HEK293 (cell line): ENCODE measurements around the gene METTL25B.

Experiments used
- CTCF ChIP-seq: fragments of 450-650 bp; formaldehyde crosslinking; IDR thresholded peaks from 2 replicates; pipeline ENCODE4 v1.5.1; 2016; ENCODE audit warnings: missing biosample characterization, missing genetic modification characterization
- FEZF1 ChIP-seq: fragments of 450-650 bp; formaldehyde crosslinking; IDR thresholded peaks from 2 replicates; pipeline ENCODE4 v1.5.1; 2016; ENCODE audit warnings: missing biosample characterization, missing genetic modification characterization
- GLIS1 ChIP-seq: fragments of 450-650 bp; formaldehyde crosslinking; IDR thresholded peaks from 2 replicates; pipeline ENCODE4 v1.5.1; 2016; ENCODE audit warnings: missing biosample characterization, missing genetic modification characterization
- KLF8 ChIP-seq: fragments of 450-650 bp; formaldehyde crosslinking; IDR thresholded peaks from 2 replicates; pipeline ENCODE4 v1.5.1; 2016; ENCODE audit warnings: missing biosample characterization, missing genetic modification characterization
- KLF9 ChIP-seq: fragments of 450-650 bp; formaldehyde crosslinking; IDR thresholded peaks from 2 replicates; pipeline ENCODE4 v1.5.1; 2016; ENCODE audit warnings: missing biosample characterization, missing genetic modification characterization, low read depth
- MEIS1 ChIP-seq: sonication (generic); formaldehyde crosslinking; IDR thresholded peaks from 2 replicates; pipeline ENCODE4 v1.8.1; 2022; ENCODE audit warnings: missing genetic modification reagents, mild to moderate bottlenecking, borderline replicate concordance
- PRDM1 ChIP-seq: fragments of 450-650 bp; formaldehyde crosslinking; IDR thresholded peaks from 2 replicates; pipeline ENCODE4; 2016; ENCODE audit warnings: missing biosample characterization, missing genetic modification characterization
- PRDM10 ChIP-seq: fragments of 450-650 bp; formaldehyde crosslinking; IDR thresholded peaks from 2 replicates; pipeline ENCODE4 v1.5.1; 2016; ENCODE audit warnings: missing biosample characterization, missing genetic modification characterization
- SCRT1 ChIP-seq: fragments of 450-650 bp; formaldehyde crosslinking; IDR thresholded peaks from 2 replicates; pipeline ENCODE4 v1.5.1; 2016; ENCODE audit warnings: missing biosample characterization, missing genetic modification characterization, borderline replicate concordance
- SP7 ChIP-seq: fragments of 450-650 bp; formaldehyde crosslinking; IDR thresholded peaks from 2 replicates; pipeline ENCODE4 v1.5.1; 2016; ENCODE audit warnings: missing biosample characterization, missing genetic modification characterization
- ZBTB11 ChIP-seq: fragments of 450-650 bp; formaldehyde crosslinking; conservative IDR thresholded peaks from 2 replicates; pipeline ENCODE4 v1.5.1; 2016; ENCODE audit warnings: low read depth, missing biosample characterization, missing genetic modification characterization
- ZBTB17 ChIP-seq: fragments of 450-650 bp; formaldehyde crosslinking; IDR thresholded peaks from 2 replicates; pipeline ENCODE4 v1.5.1; 2016; ENCODE audit warnings: missing biosample characterization, missing genetic modification characterization
- ZBTB20 ChIP-seq: fragments of 450-650 bp; formaldehyde crosslinking; IDR thresholded peaks from 2 replicates; pipeline ENCODE4 v1.5.1; 2016; ENCODE audit warnings: missing biosample characterization, missing genetic modification characterization
- ZNF2 ChIP-seq: fragments of 450-650 bp; formaldehyde crosslinking; IDR thresholded peaks from 2 replicates; pipeline ENCODE4 v1.5.1; 2016; ENCODE audit warnings: missing biosample characterization, missing genetic modification characterization
- ZNF202 ChIP-seq: fragments of 450-650 bp; formaldehyde crosslinking; IDR thresholded peaks from 2 replicates; pipeline ENCODE4 v1.5.1; 2016; ENCODE audit warnings: missing biosample characterization, missing genetic modification characterization, borderline replicate concordance
- ZNF221 ChIP-seq: fragments of 450-650 bp; formaldehyde crosslinking; IDR thresholded peaks from 2 replicates; pipeline ENCODE4 v1.5.1; 2017; ENCODE audit warnings: missing biosample characterization, missing genetic modification characterization, borderline replicate concordance
- ZNF248 ChIP-seq: fragments of 450-650 bp; formaldehyde crosslinking; IDR thresholded peaks from 2 replicates; pipeline ENCODE4 v1.5.1; 2017; ENCODE audit warnings: missing biosample characterization, missing genetic modification characterization
- ZNF366 ChIP-seq: fragments of 450-650 bp; formaldehyde crosslinking; conservative IDR thresholded peaks from 2 replicates; pipeline ENCODE4 v1.5.1; 2016; ENCODE audit warnings: missing biosample characterization, missing genetic modification characterization
- ZNF514 ChIP-seq: fragments of 450-650 bp; formaldehyde crosslinking; IDR thresholded peaks from 2 replicates; pipeline ENCODE4 v1.5.1; 2016; ENCODE audit warnings: missing biosample characterization, missing genetic modification characterization
- ZNF530 ChIP-seq: fragments of 450-650 bp; formaldehyde crosslinking; IDR thresholded peaks from 2 replicates; pipeline ENCODE4 v1.5.1; 2016; ENCODE audit warnings: low read depth, missing biosample characterization, missing genetic modification characterization
- ZNF548 ChIP-seq: fragments of 450-650 bp; formaldehyde crosslinking; IDR thresholded peaks from 2 replicates; pipeline ENCODE4 v1.5.1; 2016; ENCODE audit warnings: missing biosample characterization, missing genetic modification characterization
- ZNF561 ChIP-seq: fragments of 450-650 bp; IDR thresholded peaks from 2 replicates; pipeline ENCODE4 v1.5.1; 2018; ENCODE audit warnings: missing biosample characterization, missing genetic modification characterization, borderline replicate concordance
- ZNF623 ChIP-seq: fragments of 450-650 bp; formaldehyde crosslinking; IDR thresholded peaks from 2 replicates; pipeline ENCODE4 v1.5.1; 2016; ENCODE audit warnings: missing biosample characterization, missing genetic modification characterization
- ZNF624 ChIP-seq: fragments of 450-650 bp; formaldehyde crosslinking; IDR thresholded peaks from 2 replicates; pipeline ENCODE4 v1.5.1; 2017; ENCODE audit warnings: missing biosample characterization, missing genetic modification characterization
- ZNF639 ChIP-seq: fragments of 450-650 bp; formaldehyde crosslinking; IDR thresholded peaks from 2 replicates; pipeline ENCODE4 v1.5.1; 2016; ENCODE audit warnings: missing biosample characterization, missing genetic modification characterization
- ZNF658 ChIP-seq: fragments of 450-650 bp; formaldehyde crosslinking; IDR thresholded peaks from 2 replicates; pipeline ENCODE4; 2016; ENCODE audit warnings: missing biosample characterization, missing genetic modification characterization
- ZNF692 ChIP-seq: fragments of 450-650 bp; formaldehyde crosslinking; IDR thresholded peaks from 2 replicates; pipeline ENCODE4 v1.5.1; 2016; ENCODE audit warnings: missing biosample characterization, missing genetic modification characterization
- ZNF701 ChIP-seq: fragments of 450-650 bp; formaldehyde crosslinking; IDR thresholded peaks from 2 replicates; pipeline ENCODE4 v1.5.1; 2016; ENCODE audit warnings: missing biosample characterization, missing genetic modification characterization
- ZSCAN16 ChIP-seq: fragments of 450-650 bp; formaldehyde crosslinking; IDR thresholded peaks from 2 replicates; pipeline ENCODE4 v1.5.1; 2016; ENCODE audit warnings: missing biosample characterization, missing genetic modification characterization

METTL25B gene

GRCh38 chr1:156726549-156727226 lies 1.6 kb upstream of the METTL25B start (continued):
- TF ChIP-seq ZNF701 (tag by site-specific recombination) (no peak), ZBTB20 (tag by site-specific recombination) (peak; percentile 18; the same call in 1 of the 2 replicates), GLIS1 (tag by site-specific recombination) (peak; percentile 17; the same call in 1 of the 2 replicates), SCRT1 (tag by site-specific recombination) (no peak), MEIS1 (CRISPR knock-in tag) (no peak), SP7 (peak; percentile 64), ZNF248 (tag by site-specific recombination) (no peak), CTCF (tag by site-specific recombination) (peak; percentile 89), ZNF658 (tag by site-specific recombination) (no peak), ZNF2 (tag by site-specific recombination) (peak; percentile 89), FEZF1 (tag by site-specific recombination) (no peak), ZNF548 (tag by site-specific recombination) (no peak), ZNF514 (tag by site-specific recombination) (no peak), KLF8 (tag by site-specific recombination) (peak; percentile 74), ZNF202 (tag by site-specific recombination) (no peak), ZSCAN16 (no peak), ZNF639 (tag by site-specific recombination) (0 out of 2 replicates have a peak, but pooled peaks have one; percentile 58), ZNF366 (tag by site-specific recombination) (peak; percentile 98), ZNF221 (tag by site-specific recombination) (no peak), ZBTB17 (tag by site-specific recombination) (peak; percentile 94), PRDM10 (tag by site-specific recombination) (peak; percentile 98), ZBTB11 (tag by site-specific recombination) (peak; percentile 34), ZNF530 (tag by site-specific recombination) (no peak), ZNF623 (tag by site-specific recombination) (peak; percentile 15; the same call in 1 of the 2 replicates), PRDM1 (tag by site-specific recombination) (peak; percentile 62), ZNF692 (tag by site-specific recombination) (peak; percentile 52; the same call in 1 of the 2 replicates), ZNF624 (tag by site-specific recombination) (no peak), KLF9 (tag by site-specific recombination) (peak; percentile 53; the same call in 1 of the 2 replicates), ZNF561 (tag by site-specific recombination) (0 out of 2 replicates have a peak, but pooled peaks have one; percentile 39)
